Raji (cell line): Measurements from ENCODE around the gene SLC35F3.

Experiments used
- POLR2A ChIP-seq: IDR thresholded peaks from 2 replicates; pipeline ENCODE4 v1.6.1; 2011; ENCODE audit warnings: low read depth, low read length, control low read depth; ENCODE audit not compliant: insufficient read depth

The SLC35F3 gene

GRCh38 chr1:234094172-234094571 is 189.7 kb downstream of the SLC35F3 start:
- TF ChIP-seq POLR2A: no peak

DNA sequence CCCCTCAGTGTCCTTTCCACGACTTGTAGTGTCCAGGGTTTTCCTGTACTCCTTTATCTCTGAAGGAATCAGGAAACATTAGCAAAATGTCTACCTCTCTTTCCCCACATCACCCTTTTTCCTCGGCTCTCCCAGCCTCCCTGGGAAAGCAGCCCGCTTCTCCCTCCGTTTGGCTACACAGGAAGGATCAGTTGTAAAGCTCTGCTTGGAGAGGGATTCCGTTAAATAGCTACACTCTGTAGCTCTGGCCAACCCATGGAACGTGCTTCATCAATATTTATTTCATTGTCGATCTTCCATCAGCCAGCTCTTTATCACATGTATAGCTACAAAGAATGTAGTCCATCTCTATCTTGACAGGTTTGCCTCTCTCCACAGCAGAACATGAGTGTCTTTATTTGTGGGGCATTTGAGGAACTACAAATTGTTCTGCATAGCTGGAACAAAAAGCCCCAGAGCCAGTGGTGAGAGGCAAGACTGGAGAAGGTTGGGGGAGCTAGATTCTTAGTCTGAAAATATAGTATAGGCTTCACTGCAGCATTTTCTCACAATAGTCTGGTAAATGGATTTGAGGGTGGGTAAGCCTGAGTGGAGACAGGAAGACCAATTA is 191.8 kb downstream of the SLC35F3 start:
- TF ChIP-seq POLR2A: no peak

DNA sequence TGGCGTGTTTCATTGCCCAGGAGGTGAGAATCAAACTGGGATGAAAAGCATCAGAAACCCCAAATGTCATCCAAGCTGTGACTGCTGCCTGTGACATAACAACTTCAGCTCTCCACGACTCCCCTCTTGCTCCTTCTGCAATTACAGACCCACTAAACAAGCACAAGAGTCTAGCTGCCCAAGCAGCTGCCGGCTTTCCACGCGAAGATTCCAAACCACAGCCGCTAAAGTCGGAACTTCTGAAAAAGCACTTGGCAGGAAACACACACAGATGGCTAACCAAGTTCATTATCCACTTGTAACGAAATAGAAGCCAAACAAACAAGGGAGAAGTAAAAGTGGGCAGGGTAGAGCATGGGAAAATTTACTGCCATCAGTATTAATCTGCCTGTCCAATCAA is 198.1 kb downstream of the SLC35F3 start:
- TF ChIP-seq POLR2A: no peak

- no peak for TF ChIP-seq POLR2A
Observed at GRCh38 chr1:234103198-234103597, 198.7 kb downstream of the SLC35F3 start.

DNA sequence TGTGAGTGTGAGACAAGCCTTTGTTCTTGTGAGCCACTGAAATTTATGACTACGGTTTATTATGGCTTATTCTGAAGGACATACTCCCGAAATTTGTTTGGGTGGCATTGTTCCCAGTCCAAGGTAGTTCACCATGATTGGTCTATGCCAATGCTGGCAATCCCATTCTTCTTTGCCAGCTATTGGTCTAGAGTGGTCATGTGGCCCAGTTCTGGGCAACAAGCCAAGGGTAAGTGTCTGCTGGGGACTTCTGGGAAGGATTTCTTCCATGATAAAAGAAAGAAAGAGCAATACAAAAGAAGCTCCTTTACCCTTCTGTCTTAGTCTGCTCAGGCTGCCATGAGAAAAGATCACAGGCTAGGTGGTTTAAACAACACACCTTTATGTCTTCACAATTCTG is 201.6 kb downstream of the SLC35F3 start:
- TF ChIP-seq POLR2A: no peak

- TF ChIP-seq POLR2A: no peak
Observed at GRCh38 chr1:234107416-234108021, 203.0 kb downstream of the SLC35F3 start.

- TF ChIP-seq POLR2A: no peak
Observed at GRCh38 chr1:234108921-234109320, 204.4 kb downstream of the SLC35F3 start.

GRCh38 chr1:234109840-234110239 is 205.4 kb downstream of the SLC35F3 start:
- TF ChIP-seq POLR2A: no peak

DNA sequence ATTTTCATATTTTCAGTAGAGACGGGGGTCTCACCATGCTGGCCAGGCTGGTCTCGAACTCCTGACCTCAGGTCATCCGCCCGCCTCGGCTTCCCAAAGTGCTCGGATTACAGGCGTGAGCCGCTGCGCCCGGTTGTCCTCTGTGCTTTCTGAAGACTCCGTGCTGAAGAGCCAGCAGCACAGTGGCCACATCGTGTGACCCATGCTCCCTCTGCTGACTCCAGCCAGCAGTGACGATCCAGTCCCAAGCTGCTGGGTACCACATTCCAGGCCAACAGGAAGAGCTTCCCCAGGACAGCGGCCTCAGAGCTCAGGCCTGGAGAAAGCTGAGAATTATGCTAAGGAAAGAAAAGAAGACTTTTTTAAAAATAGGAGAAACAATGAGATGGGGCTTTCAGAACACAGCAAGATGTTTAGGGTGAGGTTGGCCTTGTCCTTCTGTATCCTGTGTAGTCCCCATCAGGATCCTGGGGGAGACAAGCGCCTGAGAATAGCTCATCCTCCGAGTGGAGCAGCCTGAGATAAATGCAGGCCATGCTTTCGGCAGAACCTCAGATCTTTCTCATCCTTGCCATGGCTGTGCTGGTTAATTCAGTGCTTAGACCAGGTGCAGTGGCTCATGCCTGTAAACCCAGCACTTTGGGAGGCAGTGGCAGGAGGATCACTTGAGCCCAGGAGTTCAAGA is 207.1 kb downstream of the SLC35F3 start:
- no peak for TF ChIP-seq POLR2A

GRCh38 chr1:234114648-234115307 is 210.3 kb downstream of the SLC35F3 start:
- TF ChIP-seq POLR2A: no peak

DNA sequence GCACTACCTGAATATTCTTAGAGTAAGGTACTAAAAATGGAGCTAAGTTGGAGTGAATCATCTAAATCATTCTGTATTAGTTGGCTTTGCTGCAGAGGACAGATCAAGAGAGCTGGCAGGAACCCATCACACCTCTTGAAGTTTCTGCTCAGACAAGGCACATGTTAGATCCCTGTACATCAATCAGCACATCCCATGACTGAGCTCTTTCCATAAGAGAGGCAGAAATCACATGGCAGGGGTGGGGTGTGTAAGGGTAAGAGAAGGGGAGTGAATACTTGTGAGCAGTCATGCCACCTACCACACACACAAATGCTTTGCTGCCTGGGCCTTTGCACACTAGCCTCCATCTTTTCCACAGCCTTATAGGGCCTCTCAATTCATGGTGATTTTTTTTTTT is 214.4 kb downstream of the SLC35F3 start:
- TF ChIP-seq POLR2A: no peak

DNA sequence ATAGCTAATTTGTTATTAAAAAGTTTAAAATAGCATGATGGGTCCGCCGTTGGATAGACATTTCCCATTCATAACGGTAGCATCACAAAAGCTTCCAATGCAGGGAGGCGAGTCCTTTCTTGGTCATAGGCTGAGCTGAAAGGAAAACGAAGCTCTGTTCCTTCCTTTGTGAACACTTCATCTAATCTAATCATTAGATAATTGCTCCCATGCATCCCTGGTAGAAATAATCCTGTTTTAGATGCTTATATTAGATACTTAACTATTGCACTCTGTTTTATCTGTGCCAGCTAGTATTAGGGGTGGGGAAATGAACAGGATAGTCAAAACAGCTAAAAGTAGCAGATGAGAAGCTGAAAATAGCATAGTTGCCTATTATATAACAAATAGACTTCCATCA is 215.0 kb downstream of the SLC35F3 start:
- no peak for TF ChIP-seq POLR2A

- no peak for TF ChIP-seq POLR2A
Observed at GRCh38 chr1:234120327-234120944, 216.0 kb downstream of the SLC35F3 start.

GRCh38 chr1:234123867-234124266 is 219.4 kb downstream of the SLC35F3 start:
- TF ChIP-seq POLR2A: no peak

- no peak for TF ChIP-seq POLR2A
Observed at GRCh38 chr1:234125283-234125682, 220.8 kb downstream of the SLC35F3 start.
